IPS-NIHi11 (cell line): ENCODE measurements around the gene CEBPB.
"Not testable (repeated sequence)": the region's sequence is repeated elsewhere in the genome, so short reads cannot be mapped to it uniquely, and the experiment has no call there.

Experiments used
- DNase-seq: peaks from one replicate; pipeline ENCODE4 v3.0.0; 2012; ENCODE audit warnings: mixed read lengths, low spot score

The CEBPB gene

DNA sequence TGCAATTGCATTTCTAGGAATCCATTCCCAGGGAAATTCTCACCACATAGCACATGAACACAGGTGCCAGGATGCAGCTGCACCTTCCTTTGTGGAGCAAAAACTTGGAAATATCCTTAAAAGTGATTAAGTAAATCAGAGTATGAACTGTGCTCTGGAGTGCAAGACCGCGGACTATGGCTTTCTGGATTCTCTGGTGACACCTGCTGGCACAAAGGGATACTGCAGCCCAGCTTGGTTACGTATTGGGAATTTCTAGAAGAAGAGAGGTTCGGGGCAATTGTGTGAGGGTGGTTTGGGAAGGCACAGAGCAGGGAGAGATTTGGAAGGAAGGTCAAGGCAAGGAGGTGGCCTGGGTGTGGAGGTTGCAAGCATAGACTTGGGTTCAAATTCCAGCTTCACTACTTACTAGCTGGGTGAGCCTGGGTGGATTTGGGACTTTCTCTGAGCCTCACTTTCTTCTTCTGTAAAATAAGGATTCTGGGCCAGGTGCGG, 21.3 kb upstream of the CEBPB start:
- DNase-seq = peak; percentile 60

DNA sequence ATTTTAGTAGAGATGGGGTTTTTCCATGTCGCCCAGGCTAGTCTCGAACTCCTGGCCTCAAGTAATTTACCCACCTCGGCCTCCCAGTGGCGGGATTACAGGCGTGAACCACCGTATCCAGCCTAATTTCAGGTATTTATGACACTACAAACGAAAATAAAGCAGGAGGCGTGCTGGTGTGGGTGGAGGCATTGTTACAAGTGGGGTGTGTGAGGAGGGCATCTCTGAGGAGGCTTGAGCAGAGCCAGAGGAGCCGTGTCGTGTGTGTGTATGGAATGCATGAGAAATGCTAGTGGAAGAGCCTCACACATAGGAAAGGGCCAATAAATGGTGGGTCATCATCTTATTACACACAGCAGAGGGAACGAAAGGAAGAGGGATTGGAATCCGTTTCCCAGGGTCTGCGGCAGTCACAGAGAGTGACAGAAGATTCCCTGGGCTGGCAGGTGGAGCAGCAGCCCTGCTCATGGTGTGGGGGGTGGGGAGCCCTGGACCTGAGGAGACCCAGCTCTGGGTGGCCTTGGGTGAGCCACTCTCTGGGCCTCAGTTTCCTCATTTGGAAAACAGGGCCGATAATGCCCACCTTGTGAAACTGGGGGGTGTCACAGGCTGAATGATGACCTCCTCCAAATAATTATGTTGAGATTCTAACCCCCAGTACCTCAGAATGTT, 19.9 kb upstream of the CEBPB start:
- no peak for DNase-seq

DNA sequence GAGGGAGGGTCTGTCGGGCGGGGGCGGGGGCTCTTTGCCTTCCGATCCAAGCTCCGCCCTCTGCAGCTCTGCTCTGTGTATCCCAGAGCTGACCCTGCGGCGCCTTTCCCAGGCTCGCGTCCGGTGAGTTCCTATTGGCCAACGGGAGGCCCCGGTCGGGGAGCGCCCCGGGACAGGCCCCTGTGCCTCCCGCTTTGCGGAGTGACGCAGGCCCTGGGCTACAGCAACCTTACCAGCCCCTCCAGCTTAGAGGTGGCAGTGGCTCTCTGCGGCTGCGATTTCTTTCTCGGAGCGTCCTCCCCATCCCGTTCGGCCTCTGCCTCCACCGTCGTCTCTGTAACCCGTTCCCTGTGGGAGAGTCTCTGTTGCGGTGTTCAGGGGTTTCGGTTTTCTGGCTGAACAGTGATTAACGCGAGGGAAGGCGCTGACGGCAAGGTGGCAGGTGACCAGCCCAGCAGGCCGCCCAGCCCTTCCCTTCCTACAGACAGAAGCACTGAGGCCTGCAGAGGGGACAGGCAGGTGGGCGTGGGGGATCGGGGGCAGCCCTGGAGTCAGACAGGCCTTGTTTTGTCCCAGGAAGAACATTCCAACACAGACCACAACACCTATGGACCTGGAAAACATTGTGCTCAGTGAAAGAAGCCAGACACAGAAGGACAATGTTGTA, 18.1 kb upstream of the CEBPB start:
- DNase-seq = peak; percentile 94

DNA sequence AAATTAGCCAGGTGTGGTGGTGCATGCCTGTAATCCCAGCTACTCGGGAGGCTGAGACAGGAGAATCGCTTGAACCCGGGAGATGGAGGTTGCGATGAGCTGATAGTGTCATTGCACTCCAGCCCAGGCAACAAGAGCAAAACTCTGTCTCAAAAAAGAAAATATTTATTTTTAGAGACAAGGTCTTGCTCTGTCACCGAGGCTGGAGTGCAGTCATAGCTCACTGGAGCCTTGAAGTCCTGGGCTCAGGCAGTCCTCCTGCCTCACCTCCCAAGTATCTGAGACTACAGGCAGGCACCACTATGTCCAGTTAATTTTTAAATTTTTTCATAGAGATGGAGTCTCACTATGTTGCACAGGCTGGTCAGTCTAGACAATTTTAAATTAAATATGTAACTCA, 16.2 kb upstream of the CEBPB start:
- DNase-seq = no peak

DNA sequence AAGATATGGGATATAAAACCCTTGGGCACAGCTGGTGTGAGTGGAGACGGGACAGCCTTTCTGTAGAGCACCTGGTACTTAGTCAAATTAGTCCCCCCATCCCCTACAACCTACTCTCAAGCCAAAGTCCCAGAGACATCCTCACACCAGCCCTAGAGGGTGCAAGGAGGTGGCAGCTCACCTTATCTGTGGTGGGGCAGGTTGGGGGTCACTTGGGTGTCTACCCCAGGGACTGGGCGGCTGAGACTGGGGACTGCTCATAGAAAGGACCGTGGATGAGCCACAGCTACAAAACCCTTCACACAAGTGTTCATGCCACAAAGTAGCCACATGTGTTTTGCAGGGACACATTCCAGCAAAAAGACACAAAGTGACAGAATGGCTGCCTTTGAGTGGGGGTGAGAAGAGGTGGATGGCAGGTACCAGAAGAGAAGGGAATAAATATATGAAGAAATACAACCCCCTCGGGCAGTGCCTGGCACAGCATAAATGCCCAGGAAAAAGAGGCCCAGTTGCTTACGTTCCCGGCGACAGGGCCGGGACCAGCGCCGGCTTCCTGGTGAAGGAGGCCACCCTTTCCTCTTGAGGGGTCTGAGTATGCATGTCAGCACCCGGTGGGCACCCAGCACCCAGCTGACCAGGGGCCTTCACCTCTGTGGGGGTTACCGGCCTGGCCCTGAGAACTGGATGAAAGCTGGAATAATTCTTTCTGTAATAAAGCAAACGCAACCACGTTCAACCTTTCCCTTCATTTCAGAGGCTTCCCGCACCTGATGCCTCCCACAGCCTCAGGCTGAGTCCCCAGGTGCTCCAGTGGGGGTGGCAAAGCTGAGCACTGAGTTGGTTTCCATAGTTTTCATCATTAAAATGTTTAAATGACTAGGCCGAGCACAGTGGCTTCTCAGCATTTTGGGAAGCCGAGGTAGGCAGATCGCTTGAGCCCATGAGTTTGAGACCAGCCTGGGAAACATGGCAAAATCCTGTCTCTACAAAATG, 14.4 kb upstream of the CEBPB start:
- DNase-seq = no peak

DNA sequence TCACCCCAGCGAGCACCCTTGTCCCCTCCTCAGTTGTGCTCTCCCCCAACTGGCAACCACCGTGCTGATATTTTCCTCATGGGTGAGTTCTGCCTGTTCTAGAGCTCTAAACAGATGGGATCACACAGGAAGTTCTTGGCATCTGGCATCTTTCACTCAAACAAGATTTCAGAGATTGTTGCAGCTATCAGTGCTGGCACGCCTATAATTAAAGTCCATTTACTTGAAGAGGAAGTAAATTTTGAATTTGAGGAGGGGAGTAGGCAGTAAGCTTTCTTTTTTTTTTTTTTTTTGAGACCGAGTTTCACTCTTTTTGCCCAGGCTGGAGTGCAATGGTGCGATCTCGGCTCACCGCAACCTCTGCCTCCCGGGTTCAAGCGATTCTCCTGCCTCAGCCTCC, 12.0 kb upstream of the CEBPB start:
- not testable (repeated sequence) for DNase-seq

DNA sequence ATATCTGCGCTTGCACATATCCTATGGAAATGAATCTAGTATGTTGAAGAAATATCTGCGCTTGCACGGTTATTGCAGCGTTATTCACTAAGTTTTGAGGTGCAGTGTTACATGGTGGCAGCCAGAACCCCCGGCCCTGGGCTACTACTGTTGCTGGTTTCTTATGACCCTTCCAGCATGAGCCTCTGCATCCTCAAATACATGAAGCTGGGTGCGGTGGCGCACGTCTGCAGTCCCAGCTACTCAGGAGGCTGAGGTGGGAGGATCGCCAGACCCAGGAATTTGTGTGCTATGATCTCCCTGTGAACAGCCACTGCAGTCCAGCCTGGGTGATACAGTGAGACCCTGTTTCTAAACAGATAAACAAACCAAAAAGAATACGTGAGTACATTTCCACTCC, 9.3 kb upstream of the CEBPB start:
- DNase-seq = no peak

DNA sequence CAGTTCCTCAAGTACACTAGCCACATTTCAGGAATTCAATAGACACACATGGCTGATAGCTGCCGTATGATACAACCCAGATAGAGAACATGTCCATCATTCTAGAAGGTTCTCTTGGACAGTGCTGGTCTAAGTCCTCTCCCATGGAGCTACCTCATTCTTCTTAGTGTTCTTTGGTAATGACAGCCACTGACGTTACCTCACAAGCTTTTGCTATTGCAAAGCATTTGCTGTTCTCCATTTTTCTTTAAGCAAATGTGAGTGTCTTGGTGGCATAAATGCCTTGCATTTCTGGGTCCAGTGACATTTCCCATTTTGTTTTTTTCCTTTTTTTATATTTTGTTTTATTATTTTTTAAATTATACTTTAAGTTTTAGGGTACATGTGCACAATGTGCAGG, 8.3 kb upstream of the CEBPB start:
- DNase-seq = no peak

DNA sequence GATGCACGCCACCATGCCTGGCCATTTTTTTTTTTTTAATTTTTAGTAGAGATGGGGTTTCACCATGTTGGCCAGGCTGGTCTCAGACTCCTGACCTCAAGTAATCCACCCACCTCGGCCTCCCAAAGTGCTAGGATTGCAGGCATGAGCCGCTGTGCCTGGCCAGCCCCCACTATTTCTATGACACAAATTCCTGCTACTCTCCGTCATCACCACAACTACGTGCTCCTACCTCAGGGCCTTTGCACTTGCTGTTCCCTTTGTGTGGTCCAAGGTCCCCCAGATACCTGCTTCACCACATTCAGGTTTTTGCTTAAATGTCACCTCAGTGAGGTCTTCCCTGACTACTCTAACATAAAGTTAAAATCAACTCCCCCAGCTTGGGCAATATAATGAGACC, 5.2 kb upstream of the CEBPB start:
- no peak for DNase-seq

DNA sequence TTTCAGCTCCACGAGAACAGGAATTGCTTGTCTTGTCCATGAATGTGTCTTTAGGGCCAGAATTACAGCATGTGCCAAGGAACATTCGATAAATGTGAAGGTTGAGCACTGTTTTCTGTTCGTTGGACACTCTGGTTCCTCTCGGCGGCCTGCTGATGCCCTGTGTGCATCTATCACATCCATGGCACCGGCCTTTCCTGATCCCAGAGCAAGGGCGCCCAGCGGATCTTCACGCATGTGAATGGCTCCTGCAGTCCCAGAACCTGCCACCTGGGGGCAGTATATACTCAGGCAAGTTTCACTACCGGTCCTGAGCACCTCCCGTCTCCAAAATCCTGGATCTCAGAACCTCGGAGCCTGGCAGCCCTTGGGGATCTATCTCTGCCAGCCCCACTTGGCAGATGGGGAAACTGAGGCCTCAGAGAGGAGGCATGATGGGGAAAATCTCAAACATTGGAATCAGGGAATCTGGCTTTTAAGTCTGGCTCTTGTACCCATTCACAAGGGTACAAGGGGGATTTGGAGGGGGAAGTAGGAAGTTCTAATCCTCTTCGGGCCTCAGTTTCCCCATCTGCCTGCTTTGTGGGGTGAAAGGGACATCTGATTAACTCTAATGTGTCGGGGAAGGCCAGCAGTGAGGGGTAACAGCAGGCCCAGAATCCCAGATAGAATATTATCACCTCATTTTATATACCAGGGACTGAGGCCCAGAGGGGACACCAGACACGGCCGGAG, 4.3 kb upstream of the CEBPB start:
- peak; percentile 77 for DNase-seq

DNA sequence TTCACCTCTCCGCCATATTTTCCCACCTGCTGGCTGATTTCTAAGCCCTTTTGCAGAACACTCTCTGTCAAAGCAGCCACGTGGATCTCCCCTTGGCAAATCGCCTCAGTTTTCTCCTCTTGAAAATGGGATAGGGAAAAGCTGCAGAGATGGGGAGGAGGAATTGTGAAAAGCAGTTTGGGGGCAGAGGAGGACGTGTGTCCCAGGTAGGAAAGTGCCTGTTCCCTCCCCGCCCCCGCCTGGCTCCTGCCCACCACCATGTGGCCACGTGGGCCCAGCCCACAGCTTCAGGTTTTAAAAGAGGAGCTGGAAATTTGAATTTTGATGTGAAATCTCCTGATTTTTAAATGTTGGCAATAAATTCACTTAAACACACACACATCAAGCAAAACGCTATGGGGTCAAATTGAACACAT, 3.6 kb upstream of the CEBPB start:
- DNase-seq = no peak

DNA sequence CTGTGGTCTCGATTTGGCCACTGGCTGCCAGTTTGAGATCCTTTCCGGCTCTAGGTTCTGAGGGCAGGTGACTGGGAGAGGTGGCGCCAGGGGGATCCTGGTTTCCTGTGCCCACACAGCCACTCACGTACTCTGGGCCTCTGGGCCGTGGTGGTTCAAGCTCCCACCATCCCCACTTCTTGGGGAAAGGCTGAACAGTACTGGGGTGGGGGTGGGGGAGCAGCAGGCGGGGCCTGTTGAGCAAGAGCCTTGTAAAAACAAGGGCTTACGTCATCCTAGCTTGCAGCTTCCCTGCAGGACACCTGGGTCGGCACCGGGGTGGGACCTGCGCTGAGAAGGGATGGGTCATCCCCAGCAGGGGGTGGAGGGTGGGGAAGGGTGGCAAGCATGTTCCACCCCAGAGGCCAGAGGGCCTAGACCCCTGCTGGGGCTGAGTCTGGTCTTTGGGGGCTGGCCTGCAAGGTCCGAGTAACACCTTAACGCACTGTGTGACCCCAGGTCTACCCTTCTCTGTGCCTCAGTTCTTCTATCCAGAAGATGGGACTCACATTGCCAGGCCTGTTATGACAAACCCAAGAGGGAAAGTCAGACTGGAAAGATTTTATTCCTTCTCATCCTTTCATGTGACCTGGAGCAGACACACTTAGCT, 3.1 kb upstream of the CEBPB start:
- DNase-seq = no peak

DNA sequence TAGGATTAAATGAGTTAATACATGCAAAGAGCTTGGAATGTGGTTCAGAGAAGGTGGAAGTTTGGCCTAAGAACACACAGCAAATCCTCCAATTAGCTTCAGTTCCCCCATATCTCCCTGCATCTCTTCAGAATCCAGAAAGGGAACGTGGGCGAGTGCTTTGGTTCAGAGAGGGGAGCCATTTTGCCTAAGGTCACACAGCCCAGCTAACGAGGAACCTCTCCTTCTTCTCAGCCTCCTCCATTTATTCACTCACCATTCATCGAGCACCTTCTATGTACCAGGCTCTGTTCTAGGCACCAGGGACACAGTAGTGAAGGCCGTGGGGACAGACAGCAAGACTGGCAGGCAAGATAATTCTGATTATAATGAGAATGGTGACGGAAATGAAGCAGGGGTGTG, 2.3 kb upstream of the CEBPB start:
- no peak for DNase-seq

DNA sequence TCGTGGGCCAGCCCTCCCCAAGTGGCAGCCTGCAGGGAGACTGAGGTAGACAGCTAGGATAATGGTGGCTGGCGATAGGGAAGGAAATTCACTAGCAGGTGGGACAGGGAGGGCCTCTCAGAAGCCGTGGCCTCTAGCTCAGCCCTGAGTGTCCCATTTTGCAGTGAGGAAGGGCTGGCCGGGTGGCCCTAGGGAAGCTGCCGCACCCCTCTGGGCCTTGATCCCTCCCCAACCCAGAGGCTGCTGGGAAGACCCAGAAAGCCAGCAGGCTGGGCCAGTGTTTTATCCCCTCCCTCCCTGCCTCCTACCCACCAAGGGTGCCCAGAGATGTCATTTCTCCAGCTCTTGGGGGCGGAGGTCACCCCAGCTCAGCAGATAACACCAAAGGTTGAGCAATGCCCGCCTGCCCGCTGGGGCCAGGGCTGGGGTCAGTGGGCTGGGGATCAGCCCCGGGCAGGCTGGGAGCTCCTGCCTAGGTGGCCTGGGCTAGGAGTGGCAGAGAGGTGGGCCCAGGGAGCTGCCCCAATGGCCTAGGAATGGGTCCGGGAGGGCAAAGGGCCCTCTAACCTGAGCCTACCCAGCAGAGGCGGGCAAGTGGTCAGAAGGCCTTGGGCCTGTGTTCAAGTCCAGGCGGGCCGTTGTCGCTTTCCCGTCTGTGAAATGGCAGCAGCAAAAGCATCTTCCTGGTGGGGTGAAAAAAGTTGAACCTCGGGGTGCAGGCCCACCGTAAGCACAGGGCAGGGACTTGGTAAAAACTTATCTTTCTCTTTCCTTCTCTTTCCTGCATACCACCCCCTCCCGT, 1.6 kb upstream of the CEBPB start:
- DNase-seq = no peak

DNA sequence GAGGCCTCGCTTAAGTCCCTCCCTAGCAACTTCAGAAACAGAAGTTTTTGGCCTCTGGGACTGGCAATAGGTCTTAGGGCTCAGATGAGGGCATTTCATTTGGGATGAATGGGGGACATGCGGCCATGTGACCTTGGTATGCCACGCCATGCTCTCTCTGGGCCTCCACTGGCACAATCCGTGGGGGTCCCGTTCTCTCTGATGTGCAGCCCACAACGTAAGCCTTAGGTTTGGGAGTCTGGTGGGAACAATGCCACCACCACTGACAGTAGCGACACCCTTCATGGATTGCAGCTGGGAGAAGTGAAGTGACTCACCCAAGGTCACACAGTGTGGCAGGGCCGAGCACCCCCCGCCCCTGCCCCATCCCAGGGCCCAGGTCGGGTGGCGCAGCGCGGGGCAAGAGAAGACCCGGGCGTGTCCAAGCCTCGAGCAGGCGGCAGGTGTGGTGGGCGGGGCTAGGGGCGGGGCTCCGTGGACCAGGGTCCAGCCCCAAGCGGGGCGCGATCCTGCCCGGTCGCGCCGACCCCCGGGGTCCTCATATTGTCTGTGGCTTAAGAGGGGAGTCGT, 864 bp upstream of the CEBPB start:
- peak; percentile 76 for DNase-seq

DNA sequence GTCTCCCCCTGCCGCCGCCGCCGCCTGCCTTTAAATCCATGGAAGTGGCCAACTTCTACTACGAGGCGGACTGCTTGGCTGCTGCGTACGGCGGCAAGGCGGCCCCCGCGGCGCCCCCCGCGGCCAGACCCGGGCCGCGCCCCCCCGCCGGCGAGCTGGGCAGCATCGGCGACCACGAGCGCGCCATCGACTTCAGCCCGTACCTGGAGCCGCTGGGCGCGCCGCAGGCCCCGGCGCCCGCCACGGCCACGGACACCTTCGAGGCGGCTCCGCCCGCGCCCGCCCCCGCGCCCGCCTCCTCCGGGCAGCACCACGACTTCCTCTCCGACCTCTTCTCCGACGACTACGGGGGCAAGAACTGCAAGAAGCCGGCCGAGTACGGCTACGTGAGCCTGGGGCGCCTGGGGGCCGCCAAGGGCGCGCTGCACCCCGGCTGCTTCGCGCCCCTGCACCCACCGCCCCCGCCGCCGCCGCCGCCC, 474 bp downstream of the CEBPB start:
- no peak for DNase-seq

DNA sequence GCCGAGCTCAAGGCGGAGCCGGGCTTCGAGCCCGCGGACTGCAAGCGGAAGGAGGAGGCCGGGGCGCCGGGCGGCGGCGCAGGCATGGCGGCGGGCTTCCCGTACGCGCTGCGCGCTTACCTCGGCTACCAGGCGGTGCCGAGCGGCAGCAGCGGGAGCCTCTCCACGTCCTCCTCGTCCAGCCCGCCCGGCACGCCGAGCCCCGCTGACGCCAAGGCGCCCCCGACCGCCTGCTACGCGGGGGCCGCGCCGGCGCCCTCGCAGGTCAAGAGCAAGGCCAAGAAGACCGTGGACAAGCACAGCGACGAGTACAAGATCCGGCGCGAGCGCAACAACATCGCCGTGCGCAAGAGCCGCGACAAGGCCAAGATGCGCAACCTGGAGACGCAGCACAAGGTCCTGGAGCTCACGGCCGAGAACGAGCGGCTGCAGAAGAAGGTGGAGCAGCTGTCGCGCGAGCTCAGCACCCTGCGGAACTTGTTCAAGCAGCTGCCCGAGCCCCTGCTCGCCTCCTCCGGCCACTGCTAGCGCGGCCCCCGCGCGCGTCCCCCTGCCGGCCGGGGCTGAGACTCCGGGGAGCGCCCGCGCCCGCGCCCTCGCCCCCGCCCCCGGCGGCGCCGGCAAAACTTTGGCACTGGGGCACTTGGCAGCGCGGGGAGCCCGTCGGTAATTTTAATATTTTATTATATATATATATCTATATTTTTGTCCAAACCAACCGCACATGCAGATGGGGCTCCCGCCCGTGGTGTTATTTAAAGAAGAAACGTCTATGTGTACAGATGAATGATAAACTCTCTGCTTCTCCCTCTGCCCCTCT, 1.1 kb downstream of the CEBPB start:
- peak; percentile 75 for DNase-seq

DNA sequence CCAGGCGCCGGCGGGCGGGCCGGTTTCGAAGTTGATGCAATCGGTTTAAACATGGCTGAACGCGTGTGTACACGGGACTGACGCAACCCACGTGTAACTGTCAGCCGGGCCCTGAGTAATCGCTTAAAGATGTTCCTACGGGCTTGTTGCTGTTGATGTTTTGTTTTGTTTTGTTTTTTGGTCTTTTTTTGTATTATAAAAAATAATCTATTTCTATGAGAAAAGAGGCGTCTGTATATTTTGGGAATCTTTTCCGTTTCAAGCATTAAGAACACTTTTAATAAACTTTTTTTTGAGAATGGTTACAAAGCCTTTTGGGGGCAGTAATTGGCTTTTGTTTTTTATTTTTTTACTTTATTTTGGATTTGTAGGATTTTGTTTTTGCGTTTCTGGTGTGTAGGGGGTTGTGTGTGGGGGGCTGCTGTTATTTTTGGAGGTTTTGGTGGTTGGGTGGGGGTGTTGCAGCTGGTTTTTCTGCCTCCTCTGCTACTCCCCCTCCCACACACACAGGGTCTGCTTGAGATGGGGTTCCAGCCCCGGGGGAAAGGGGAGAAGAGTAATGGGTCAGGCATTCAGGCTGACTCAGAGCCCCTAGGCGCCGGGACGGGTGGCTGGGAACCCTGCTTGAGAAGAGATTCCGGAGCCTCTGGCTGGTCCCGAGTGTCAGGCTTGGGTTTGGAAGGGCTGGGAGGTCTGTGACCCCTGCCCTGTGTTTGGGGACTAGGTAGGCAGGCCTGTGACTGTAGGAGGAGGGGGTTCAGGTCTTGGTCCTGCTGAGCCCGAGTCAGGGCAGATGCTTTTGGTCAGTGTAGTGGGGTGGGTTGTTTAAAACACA, 2.0 kb downstream of the CEBPB start:
- peak; percentile 67 for DNase-seq
